Mesendoderm (in vitro differentiated cells): ENCODE data around the gene MAT2B.

Experiments used
- DNase-seq: peaks from one replicate; pipeline ENCODE4 v3.0.0; 2013
- H2AK5ac ChIP-seq: 2 replicates; pipeline ENCODE4 v1.6.1; 2013; ENCODE audit warnings: low read length, inconsistent platforms
- H2BK120ac ChIP-seq: 2 replicates; pipeline ENCODE4 v1.6.1; 2013; ENCODE audit warnings: low read depth, mild to moderate bottlenecking, low read length, moderate library complexity, mixed read lengths
- H2BK15ac ChIP-seq: replicated peaks from 2 replicates; pipeline ENCODE4 v1.6.1; 2013; ENCODE audit warnings: low read depth, mild to moderate bottlenecking, moderate library complexity
- H2BK5ac ChIP-seq: 2 replicates; pipeline ENCODE4 v1.6.1; 2013; ENCODE audit warnings: low read length, inconsistent platforms
- H3K18ac ChIP-seq: 2 replicates; pipeline ENCODE4 v1.6.1; 2013; ENCODE audit warnings: mild to moderate bottlenecking, low read length, mixed read lengths
- H3K23ac ChIP-seq: one replicate; pipeline ENCODE4 v1.6.1; 2013; ENCODE audit warnings: low read length
- H3K27ac ChIP-seq: 2 replicates; pipeline ENCODE4 v1.5.1; 2013; ENCODE audit warnings: low read depth, mild to moderate bottlenecking, inconsistent platforms, low read length, moderate library complexity
- H3K27me3 ChIP-seq: 2 replicates; pipeline ENCODE4 v1.6.1; 2013; ENCODE audit warnings: low read length, control low read depth, mild to moderate bottlenecking, inconsistent platforms; ENCODE audit not compliant: insufficient read depth, poor library complexity
- H3K36me3 ChIP-seq: 2 replicates; pipeline ENCODE4 v1.6.1; 2013; ENCODE audit warnings: low read length, inconsistent platforms; ENCODE audit not compliant: control insufficient read depth, insufficient read depth
- H3K4ac ChIP-seq: one replicate; pipeline ENCODE4 v1.6.1; 2013; ENCODE audit warnings: low read depth, mild to moderate bottlenecking, low read length, moderate library complexity
- H3K4me1 ChIP-seq: 2 replicates; pipeline ENCODE4 v1.6.1; 2013; ENCODE audit warnings: low read depth, low read length, inconsistent platforms; ENCODE audit not compliant: control insufficient read depth
- H3K4me2 ChIP-seq: 2 replicates; pipeline ENCODE4 v1.6.1; 2013; ENCODE audit warnings: low read length
- H3K4me3 ChIP-seq: 2 replicates; pipeline ENCODE4 v1.5.1; 2013; ENCODE audit warnings: mild to moderate bottlenecking, low read length
- H3K56ac ChIP-seq: one replicate; pipeline ENCODE4 v1.6.1; 2013; ENCODE audit warnings: low read length
- H3K79me1 ChIP-seq: 2 replicates; pipeline ENCODE4 v1.6.1; 2013; ENCODE audit warnings: low read length, inconsistent platforms
- H3K79me2 ChIP-seq: 2 replicates; pipeline ENCODE4 v1.6.1; 2013; ENCODE audit warnings: mild to moderate bottlenecking, low read length; ENCODE audit not compliant: control insufficient read depth, insufficient read depth
- H3K9ac ChIP-seq: 2 replicates; pipeline ENCODE4 v1.6.1; 2013; ENCODE audit warnings: low read length, inconsistent platforms
- H4K5ac ChIP-seq: one replicate; pipeline ENCODE4 v1.6.1; 2013; ENCODE audit warnings: low read length
- H4K8ac ChIP-seq: one replicate; pipeline ENCODE4 v1.6.1; 2013; ENCODE audit warnings: low read depth, mild to moderate bottlenecking, control low read depth, low read length, moderate library complexity
- whole genome bisulfite sequencing: extraction: QIAGEN DNeasy Blood & Tissue Kit; methylation state at CpG from one replicate; pipeline ENCODE4 v1.1.7; 2013; ENCODE audit warnings: low lambda C conversion rate, missing lambda C conversion rate; ENCODE audit not compliant: insufficient coverage; ENCODE audit errors: extremely low coverage; 5-methylcytosine and 5-hydroxymethylcytosine counted together

MAT2B gene

DNA sequence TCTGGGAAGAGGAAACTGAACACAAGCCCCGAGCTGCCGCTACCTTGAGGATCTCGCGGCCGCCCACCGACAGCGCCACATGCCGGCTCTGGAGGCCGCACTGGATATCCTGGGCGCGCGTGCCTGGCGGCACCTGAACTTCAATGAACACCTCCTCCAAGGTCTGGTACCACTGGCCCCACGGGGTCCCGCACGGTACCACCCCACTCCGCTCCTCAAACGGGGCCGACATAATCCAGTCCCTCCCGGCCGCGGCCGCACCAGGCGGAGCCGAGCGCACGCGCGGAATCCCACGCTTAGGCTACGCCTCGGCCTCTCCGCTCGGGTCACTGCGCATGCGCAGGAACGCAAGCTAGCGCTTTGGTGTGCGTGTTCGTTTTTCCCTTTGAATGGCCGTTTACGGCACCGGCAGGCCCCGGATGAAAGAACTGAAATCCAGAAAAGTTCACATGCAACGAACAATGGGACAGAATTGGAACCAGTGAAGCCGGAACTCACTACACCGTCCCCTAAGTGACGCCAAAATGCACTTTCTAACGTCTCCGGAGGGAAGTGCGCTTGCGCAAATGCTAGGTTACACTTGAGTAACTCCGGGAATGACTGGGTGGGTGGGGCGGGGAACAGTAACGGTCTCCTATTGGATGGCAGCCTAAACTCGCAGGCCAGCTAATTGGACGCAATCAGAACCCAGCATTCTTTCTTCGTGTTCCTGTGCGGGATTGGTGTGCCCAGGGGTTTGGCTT, 45.4 kb upstream of the MAT2B start, which contains the start of gene NUDCD2:
Gene NUDCD2, minus strand, starts transcription at position 284 of the 743 bp plus-strand sequence. Its CDS starts 52 bp downstream, at position 232.
- Histone ChIP-seq H3K56ac (peak within 1 kb of the TSS; percentile 98), H3K79me1 (peaks cover 2% of the 10 kb centered on the region), H3K4me2 (peak within 1 kb of the TSS; percentile 96), H2BK15ac (no peak within 1 kb of the TSS), H3K27me3 (no peaks in the 10 kb centered on the region), H2AK5ac (peak within 1 kb of the TSS; percentile 6), H3K79me2 (peaks cover 5% of the 10 kb centered on the region), H4K8ac (no peak within 1 kb of the TSS), H3K9ac (peak within 1 kb of the TSS; percentile 98), H3K36me3 (no peaks in the 10 kb centered on the region), H2BK5ac (peak within 1 kb of the TSS; percentile 79), H4K5ac (peak within 1 kb of the TSS; percentile 88), H3K4ac (peak within 1 kb of the TSS; percentile 92), H3K4me3 (peak within 1 kb of the TSS; percentile 94), H3K27ac (peak within 1 kb of the TSS; percentile 97), H2BK120ac (no peak within 1 kb of the TSS), H3K18ac (peak within 1 kb of the TSS; percentile 57), H3K4me1 (no peaks in the 10 kb centered on the region), H3K23ac (no peak within 1 kb of the TSS)
- WGBS: no CpG with 5 or more reads among the region's 59 CpGs
- peak; percentile 100 for DNase-seq

DNA sequence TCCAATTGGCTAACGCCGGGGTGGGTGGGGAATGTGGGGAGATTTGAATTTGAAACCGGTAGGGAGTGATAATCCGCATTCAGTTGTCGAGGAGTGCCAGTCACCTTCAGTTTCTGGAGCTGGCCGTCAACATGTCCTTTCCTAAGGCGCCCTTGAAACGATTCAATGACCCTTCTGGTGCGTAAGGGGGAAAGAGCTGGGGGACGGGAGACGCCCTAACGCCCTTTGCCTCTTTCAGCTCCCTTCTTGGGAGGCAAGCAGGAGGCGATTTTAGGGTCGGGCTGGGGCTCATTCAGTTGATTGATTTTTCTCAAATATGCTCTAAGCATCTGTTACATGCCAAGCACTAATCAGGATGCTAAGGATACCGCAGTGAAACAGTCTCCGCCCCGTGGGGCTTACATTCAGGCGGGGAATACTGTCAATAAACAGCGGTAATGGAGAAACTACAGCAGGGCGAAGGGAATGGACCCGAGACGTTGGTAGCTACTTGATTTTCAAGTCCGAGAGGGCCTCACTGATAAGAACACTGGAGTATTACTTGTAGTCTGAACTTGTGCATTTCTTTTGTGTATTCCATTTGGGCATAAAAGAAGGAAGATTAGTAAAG, 44.8 kb upstream of the MAT2B start, which contains the start of gene HMMR:
Gene HMMR, plus strand, starts transcription at position 71 of the 610 bp plus-strand sequence. Its CDS starts 61 bp downstream, at position 132.
- WGBS: no CpG with 5 or more reads among the region's 23 CpGs
- H3K4me3 ChIP-seq: peak within 1 kb of the TSS; percentile 94
- peak within 1 kb of the TSS; percentile 98 for H3K56ac ChIP-seq

GRCh38 chr5:163463063-163463435, 42.4 kb upstream of the MAT2B start:
- H3K27ac ChIP-seq: no peak overlapping the region
- H3K4me3 ChIP-seq: no peak overlapping the region
- no peak overlapping the region for H3K56ac ChIP-seq
- no peak overlapping the region for H3K23ac ChIP-seq
- no peak overlapping the region for H4K5ac ChIP-seq
- H3K27me3 ChIP-seq: no peaks in the 10 kb centered on the region
- H2BK5ac ChIP-seq: no peak overlapping the region
- H3K4ac ChIP-seq: no peak overlapping the region
- H2BK120ac ChIP-seq: no peak overlapping the region
- H4K8ac ChIP-seq: no peak overlapping the region
- H3K79me1 ChIP-seq: peaks cover 2% of the 10 kb centered on the region
- no peaks in the 10 kb centered on the region for H3K4me1 ChIP-seq
- H3K79me2 ChIP-seq: peaks cover 5% of the 10 kb centered on the region
- H3K9ac ChIP-seq: no peak overlapping the region
- no peak overlapping the region for H3K18ac ChIP-seq
- H2AK5ac ChIP-seq: no peak overlapping the region
- no peaks in the 10 kb centered on the region for H3K36me3 ChIP-seq
- no peak overlapping the region for H2BK15ac ChIP-seq
- no peak overlapping the region for H3K4me2 ChIP-seq
- DNase-seq: no peak

More for the DNA sequence above, 44.8 kb upstream of the MAT2B start, which contains the start of gene HMMR:
- no peaks in the 10 kb centered on the region for H3K36me3 ChIP-seq
- H3K4ac ChIP-seq: peak within 1 kb of the TSS; percentile 92
- no peaks in the 10 kb centered on the region for H3K4me1 ChIP-seq
- H3K18ac ChIP-seq: peak within 1 kb of the TSS; percentile 87
- peak within 1 kb of the TSS; percentile 98 for H3K9ac ChIP-seq
- no peak within 1 kb of the TSS for H2BK120ac ChIP-seq
- DNase-seq: peak; percentile 86
- H3K27me3 ChIP-seq: no peaks in the 10 kb centered on the region
- no peak within 1 kb of the TSS for H4K8ac ChIP-seq
- H4K5ac ChIP-seq: peak within 1 kb of the TSS; percentile 88
- peak within 1 kb of the TSS; percentile 79 for H2BK5ac ChIP-seq
- peak within 1 kb of the TSS; percentile 96 for H3K4me2 ChIP-seq
- peak within 1 kb of the TSS; percentile 97 for H3K27ac ChIP-seq
- H3K23ac ChIP-seq: no peak within 1 kb of the TSS
- no peak within 1 kb of the TSS for H2BK15ac ChIP-seq
- peaks cover 2% of the 10 kb centered on the region for H3K79me1 ChIP-seq
- peaks cover 5% of the 10 kb centered on the region for H3K79me2 ChIP-seq
- peak within 1 kb of the TSS; percentile 6 for H2AK5ac ChIP-seq

- no peak overlapping the region for H2BK5ac ChIP-seq
- H2AK5ac ChIP-seq: no peak overlapping the region
- no peak overlapping the region for H3K4me3 ChIP-seq
- no peaks in the 10 kb centered on the region for H3K79me2 ChIP-seq
- no peak overlapping the region for H4K8ac ChIP-seq
- no peak overlapping the region for H3K23ac ChIP-seq
- H3K4ac ChIP-seq: no peak overlapping the region
- H4K5ac ChIP-seq: no peak overlapping the region
- WGBS: no CpG with 5 or more reads among the region's 4 CpGs
- no peak overlapping the region for H3K9ac ChIP-seq
- H3K4me1 ChIP-seq: no peaks in the 10 kb centered on the region
- H3K56ac ChIP-seq: no peak overlapping the region
- H3K27me3 ChIP-seq: no peaks in the 10 kb centered on the region
- H2BK15ac ChIP-seq: no peak overlapping the region
- H3K18ac ChIP-seq: no peak overlapping the region
- H3K4me2 ChIP-seq: no peak overlapping the region
- no peak overlapping the region for H3K27ac ChIP-seq
- DNase-seq: no peak
- H2BK120ac ChIP-seq: no peak overlapping the region
- no peaks in the 10 kb centered on the region for H3K79me1 ChIP-seq
- peaks cover 2% of the 10 kb centered on the region for H3K36me3 ChIP-seq
These were observed 37.7 kb upstream of the MAT2B start for GRCh38 chr5:163467682-163468081.

DNA sequence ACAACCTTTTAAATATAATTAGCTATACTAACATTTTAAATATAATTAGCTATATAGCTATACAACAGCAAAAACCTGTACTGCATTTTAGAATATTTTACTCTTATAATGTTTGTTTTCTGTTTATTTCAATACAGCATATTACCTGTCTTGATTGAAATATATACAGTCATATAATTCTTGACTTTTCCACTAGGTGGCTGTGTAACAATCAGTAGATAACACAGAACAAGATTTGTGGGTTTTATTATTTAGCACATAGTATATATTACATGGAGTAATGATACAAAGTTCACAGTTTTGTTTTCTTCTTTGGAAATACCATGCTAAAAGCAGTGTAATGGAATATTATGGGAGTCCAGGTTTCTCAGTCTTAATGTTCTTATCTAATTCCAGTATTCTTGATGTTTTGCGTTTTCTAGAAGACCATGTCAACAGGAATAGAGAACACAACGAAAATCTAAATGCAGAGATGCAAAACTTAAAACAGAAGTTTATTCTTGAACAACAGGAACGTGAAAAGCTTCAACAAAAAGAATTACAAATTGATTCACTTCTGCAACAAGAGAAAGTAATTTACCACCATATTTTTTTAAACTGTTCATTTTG, 31.7 kb upstream of the MAT2B start:
- no peak overlapping the region for H3K4me2 ChIP-seq
- no peak overlapping the region for H3K4me3 ChIP-seq
- no peak overlapping the region for H3K27ac ChIP-seq
- H4K5ac ChIP-seq: no peak overlapping the region
- H2BK5ac ChIP-seq: no peak overlapping the region
- no peaks in the 10 kb centered on the region for H3K36me3 ChIP-seq
- no peaks in the 10 kb centered on the region for H3K4me1 ChIP-seq
- H3K79me1 ChIP-seq: no peaks in the 10 kb centered on the region
- no peak overlapping the region for H3K4ac ChIP-seq
- no CpG with 5 or more reads among the region's 3 CpGs for WGBS
- no peak for DNase-seq
- no peak overlapping the region for H2BK120ac ChIP-seq
- no peak overlapping the region for H4K8ac ChIP-seq
- H3K23ac ChIP-seq: no peak overlapping the region
- H2BK15ac ChIP-seq: no peak overlapping the region
- no peaks in the 10 kb centered on the region for H3K79me2 ChIP-seq
- no peak overlapping the region for H3K9ac ChIP-seq
- no peak overlapping the region for H3K56ac ChIP-seq
- no peak overlapping the region for H2AK5ac ChIP-seq
- H3K18ac ChIP-seq: no peak overlapping the region
- H3K27me3 ChIP-seq: no peaks in the 10 kb centered on the region
